Activated CD4-positive, alpha-beta T cell treated with anti-CD3 and anti-CD28 coated beads, Interleukin-10, Interleukin-2, amounts not matched to agents 100 ng/mL and 50 ng/mL, durations not matched to agents 16 hours and 8 hours (primary cell): ENCODE data around the gene SF3B2.
"Not testable (repeated sequence)": the region's sequence is repeated elsewhere in the genome, so short reads cannot be mapped to it uniquely, and the experiment has no call there.

ENCODE experiments used
- DNase-seq: peaks from one replicate; pipeline ENCODE4 v3.0.0-alpha.2; 2020

The SF3B2 gene

GRCh38 chr11:66020212-66020611, 32.0 kb upstream of the SF3B2 start:
- DNase-seq = no peak

- peak; percentile 63 for DNase-seq
Measured at GRCh38 chr11:66020618-66021357, 31.4 kb upstream of the SF3B2 start.

GRCh38 chr11:66022401-66023185, 29.6 kb upstream of the SF3B2 start:
- DNase-seq = peak; percentile 80

GRCh38 chr11:66023186-66023440, 29.1 kb upstream of the SF3B2 start:
- not testable (repeated sequence) for DNase-seq

- DNase-seq = no peak
Measured at GRCh38 chr11:66026017-66026529, 26.1 kb upstream of the SF3B2 start, which contains the start of gene CATSPER1. TSS of gene CATSPER1 (minus strand) at chr11:66026479. CDS start at chr11:66026379, 100 bp downstream.

- DNase-seq = no peak
Measured at GRCh38 chr11:66032957-66033735, 19.0 kb upstream of the SF3B2 start.

- no peak for DNase-seq
Measured at GRCh38 chr11:66035653-66036333, 16.4 kb upstream of the SF3B2 start.

- DNase-seq = no peak
Measured at GRCh38 chr11:66036334-66036710, 15.8 kb upstream of the SF3B2 start.

GRCh38 chr11:66037327-66037726, 14.8 kb upstream of the SF3B2 start:
- DNase-seq = no peak

- no peak for DNase-seq
Measured at GRCh38 chr11:66039765-66040164, 12.4 kb upstream of the SF3B2 start.

- DNase-seq = no peak
Measured at GRCh38 chr11:66042227-66042995, 9.8 kb upstream of the SF3B2 start.

GRCh38 chr11:66042996-66043906, 8.9 kb upstream of the SF3B2 start:
- DNase-seq = no peak

- peak; percentile 28 for DNase-seq
Measured at GRCh38 chr11:66044757-66045156, 7.4 kb upstream of the SF3B2 start.

- DNase-seq = peak; percentile 87
Measured at GRCh38 chr11:66045177-66045639, 7.0 kb upstream of the SF3B2 start.

GRCh38 chr11:66046901-66047300, 5.3 kb upstream of the SF3B2 start:
- DNase-seq = no peak

- DNase-seq = no peak
Measured at GRCh38 chr11:66047541-66048365, 4.4 kb upstream of the SF3B2 start.

- no peak for DNase-seq
Measured at GRCh38 chr11:66048547-66049323, 3.4 kb upstream of the SF3B2 start, which contains the start of gene GAL3ST3. TSS of gene GAL3ST3 (minus strand) at chr11:66049161. CDS start at chr11:66045415, 3,746 bp downstream.

- DNase-seq = no peak
Measured at GRCh38 chr11:66050581-66051231, 1.5 kb upstream of the SF3B2 start.
